Mucosa of descending colon (tissue), 3 donors: ENCODE results near the gene DNMT3A. TPM values are rescaled to one million over a fixed set of nuclear protein-coding genes. Genes with fewer than 3 reads are reported as not detected.

Experiments used
- ATAC-seq: fragments of 200-7000 bp; cut with Tn5 transposase; one replicate; pipeline ENCODE4 v1.9.1; 2020; ENCODE audit warnings: mild to moderate bottlenecking, moderate library complexity
- DNase-seq, 3 donors: peaks; one replicate each; pipeline ENCODE4 v3.0.0-alpha.2; 2020
- H3K36me3 ChIP-seq: fragments of 200-600 bp; one replicate; pipeline ENCODE4 v1.8.0; 2021; ENCODE audit warnings: low read depth, mild to moderate bottlenecking
- H3K4me1 ChIP-seq: fragments of 200-600 bp; one replicate; pipeline ENCODE4 v1.8.0; 2021; ENCODE audit warnings: low read depth, mild to moderate bottlenecking
- H3K4me3 ChIP-seq: fragments of 200-600 bp; one replicate; pipeline ENCODE4 v1.8.0; 2021; ENCODE audit warnings: mild to moderate bottlenecking
- H3K9me3 ChIP-seq: fragments of 200-600 bp; one replicate; pipeline ENCODE4 v1.8.0; 2021; ENCODE audit warnings: mild to moderate bottlenecking
- intact Hi-C, 2 donors: fragments of 100-400 bp; cut with DNase I in 1 of 2; cut with micrococcal nuclease in 1 of 2; formaldehyde crosslinking; loops; one replicate each; pipeline versions ENCODE4 v1.11.0 to v1.11.1; 2022; cut with DNase I, micrococcal nuclease
- total RNA-seq, 3 donors: library from RNA; stranded (reverse); fragmentation: NEBNext Ultra II Directional in 2 of 3; extraction: Animal tissue kit (Norgen Biotek cat#: 25700) in 2 of 3; gene quantifications; one replicate each; pipeline versions ENCODE4 v1.2.1 to v1.2.4, GENCODE V29; 2021 to 2023
- TF ChIP-seq, protein P1 (sequence below): fragments of 200-600 bp; IDR thresholded peaks from one replicate; pipeline ENCODE4 v1.8.0; 2022; ENCODE audit warnings: antibody characterized with exemption, mild to moderate bottlenecking
- donor health status: DM: no; HTN: no; CAD: no; lungs with moderate emphysema.
- donor health status: DM: no; HTN: no; CAD: no.
- donor health status: DM: no; HTN: yes; CAD: no.

Gene DNMT3A
- total RNA-seq, 3 donors from 2014 or later, result 31.2 to 50.8 (median 33.0) TPM

DNA sequence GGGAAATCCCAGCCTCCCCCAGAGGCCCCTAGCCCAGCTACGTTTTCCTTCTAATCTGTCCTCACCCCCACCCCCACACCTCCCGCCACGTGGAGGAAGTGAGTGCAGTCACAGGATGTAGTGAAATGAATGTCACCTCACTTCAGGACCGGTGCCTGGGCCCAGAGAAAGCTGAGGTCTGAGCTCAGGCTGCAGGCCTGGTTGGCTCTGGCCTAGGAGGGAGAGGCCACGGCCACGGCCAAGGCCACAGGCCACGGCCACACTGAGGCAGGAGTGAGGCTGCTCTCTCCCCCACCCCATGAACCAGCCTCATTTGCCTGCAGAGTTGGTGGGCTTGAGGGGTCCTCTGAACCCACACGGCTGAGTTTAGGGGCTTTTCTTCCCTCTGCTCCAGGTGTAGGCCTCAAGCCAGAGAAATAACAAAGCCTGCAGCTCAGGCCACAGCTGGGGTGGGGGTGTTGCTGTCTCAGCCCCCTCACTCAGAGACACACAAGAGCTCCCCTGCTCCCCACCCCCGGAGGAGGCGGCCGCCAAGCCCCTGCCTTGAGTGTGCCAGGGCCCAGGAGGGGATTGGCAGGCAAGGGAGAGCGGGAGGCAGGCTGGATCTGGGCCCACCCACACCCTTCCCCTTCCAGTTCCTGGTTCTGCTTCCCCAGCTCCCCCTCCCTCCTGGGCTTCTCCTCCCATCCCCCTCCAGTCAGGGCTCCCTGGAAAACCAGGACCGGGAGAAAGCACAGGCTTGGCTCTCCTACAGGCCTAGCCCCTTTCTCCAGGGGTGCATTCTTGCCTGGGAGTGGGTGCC is 27.0 kb downstream of the DNMT3A start:
- Histone ChIP-seq H3K4me3 (no peak overlapping the region), H3K4me1 (peaks cover 16% of the 10 kb centered on the region), H3K9me3 (no peaks in the 10 kb centered on the region), H3K36me3 (no peaks in the 10 kb centered on the region)
- peak; percentile 64 to 74 (median 66) for DNase-seq
- intact Hi-C loops, result no loop called here
- TF ChIP-seq, protein P1, sequence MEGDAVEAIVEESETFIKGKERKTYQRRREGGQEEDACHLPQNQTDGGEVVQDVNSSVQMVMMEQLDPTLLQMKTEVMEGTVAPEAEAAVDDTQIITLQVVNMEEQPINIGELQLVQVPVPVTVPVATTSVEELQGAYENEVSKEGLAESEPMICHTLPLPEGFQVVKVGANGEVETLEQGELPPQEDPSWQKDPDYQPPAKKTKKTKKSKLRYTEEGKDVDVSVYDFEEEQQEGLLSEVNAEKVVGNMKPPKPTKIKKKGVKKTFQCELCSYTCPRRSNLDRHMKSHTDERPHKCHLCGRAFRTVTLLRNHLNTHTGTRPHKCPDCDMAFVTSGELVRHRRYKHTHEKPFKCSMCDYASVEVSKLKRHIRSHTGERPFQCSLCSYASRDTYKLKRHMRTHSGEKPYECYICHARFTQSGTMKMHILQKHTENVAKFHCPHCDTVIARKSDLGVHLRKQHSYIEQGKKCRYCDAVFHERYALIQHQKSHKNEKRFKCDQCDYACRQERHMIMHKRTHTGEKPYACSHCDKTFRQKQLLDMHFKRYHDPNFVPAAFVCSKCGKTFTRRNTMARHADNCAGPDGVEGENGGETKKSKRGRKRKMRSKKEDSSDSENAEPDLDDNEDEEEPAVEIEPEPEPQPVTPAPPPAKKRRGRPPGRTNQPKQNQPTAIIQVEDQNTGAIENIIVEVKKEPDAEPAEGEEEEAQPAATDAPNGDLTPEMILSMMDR, result no peak
- ATAC-seq, result peak; percentile 32

DNA sequence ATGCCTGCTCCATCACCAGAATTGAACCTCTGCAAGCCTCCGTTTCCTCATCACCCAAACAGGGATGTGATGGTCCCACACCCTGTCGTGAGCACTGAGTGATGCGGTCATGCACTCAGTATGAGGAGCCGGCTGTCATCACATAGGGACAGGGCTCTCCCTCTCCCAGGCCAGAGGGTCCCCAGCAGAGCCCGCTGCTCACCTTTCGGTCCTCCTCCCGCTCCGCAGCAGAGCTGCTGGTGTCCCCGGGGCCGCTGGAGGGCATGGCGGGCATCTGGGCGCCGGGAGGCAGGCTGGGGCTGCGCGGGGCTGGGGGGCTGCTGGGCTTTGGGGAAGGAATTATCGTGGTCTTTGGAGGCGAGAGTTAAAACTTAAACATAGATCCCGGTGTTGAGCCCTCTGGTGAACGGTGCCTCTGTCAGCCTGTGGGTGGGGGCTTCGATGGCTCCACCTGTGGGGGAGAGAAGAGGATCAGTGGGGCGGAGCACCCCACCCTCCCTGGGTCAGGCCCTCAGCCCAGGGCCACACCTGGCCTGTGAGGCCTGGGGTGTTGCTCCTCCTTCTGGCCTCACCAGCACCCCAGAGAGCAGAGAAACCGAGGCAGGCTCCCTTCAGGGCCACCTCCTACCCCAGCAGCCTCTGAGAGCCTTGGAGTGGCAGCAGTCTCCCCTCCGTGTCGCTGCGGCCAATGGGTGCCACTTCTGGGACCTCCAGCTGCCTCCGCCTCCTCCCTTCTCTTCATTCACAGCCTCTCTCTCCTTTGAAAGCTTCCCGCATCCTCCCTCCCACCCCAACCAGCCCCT is 27.8 kb downstream of the DNMT3A start:
- TF ChIP-seq, protein P1, result no peak
- peaks cover 16% of the 10 kb centered on the region for H3K4me1 ChIP-seq
- DNase-seq (peak in 2 of 3 donors; percentile 28 to 49), ATAC-seq (no peak)
- no peak overlapping the region for H3K4me3 ChIP-seq
- no peaks in the 10 kb centered on the region for H3K9me3 ChIP-seq
- no peaks in the 10 kb centered on the region for H3K36me3 ChIP-seq
- intact Hi-C loops, result no loop called here

DNA sequence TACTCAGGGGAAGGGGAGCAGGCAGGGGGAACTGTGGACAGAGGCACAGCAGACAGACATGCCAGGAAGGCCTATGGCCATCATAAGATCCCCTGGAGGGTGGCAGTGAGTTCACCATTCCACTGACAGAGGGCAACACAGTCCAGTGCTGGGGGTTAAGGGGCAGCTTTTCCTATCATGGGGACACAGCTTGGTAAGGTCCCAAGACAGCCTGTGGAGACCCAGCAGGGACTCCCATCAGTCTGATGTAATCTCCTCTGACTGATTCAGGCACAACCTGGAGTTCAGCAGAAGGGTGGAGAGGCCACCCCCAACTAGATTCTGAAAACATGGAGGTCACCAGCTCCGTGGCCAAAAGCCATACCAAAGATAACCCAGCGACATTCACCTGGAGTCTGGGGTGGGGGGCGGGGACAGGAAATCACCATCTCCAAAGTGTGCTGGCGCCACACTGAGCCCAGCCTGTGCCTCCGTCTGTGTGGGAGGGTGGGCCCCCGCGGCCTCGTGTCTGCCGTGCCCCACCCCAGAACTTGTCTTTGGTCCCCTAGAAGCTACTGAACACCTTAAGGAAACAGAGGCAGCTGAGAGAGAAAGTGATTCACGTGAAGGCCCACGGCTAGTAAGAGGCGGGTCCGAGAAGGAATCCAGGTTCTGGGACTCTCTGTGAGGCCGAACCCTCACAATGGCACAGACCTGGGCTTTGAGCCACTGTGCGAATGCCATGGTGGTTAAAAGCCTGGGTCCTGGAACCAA is 28.6 kb downstream of the DNMT3A start:
- Histone ChIP-seq H3K4me1 (peaks cover 16% of the 10 kb centered on the region), H3K9me3 (no peaks in the 10 kb centered on the region), H3K36me3 (no peaks in the 10 kb centered on the region), H3K4me3 (no peak overlapping the region)
- TF ChIP-seq, protein P1, result no peak
- no peak for ATAC-seq
- intact Hi-C loops, result no loop called here
- DNase-seq, result peak in 2 of 3 donors; percentile 25 to 46

DNA sequence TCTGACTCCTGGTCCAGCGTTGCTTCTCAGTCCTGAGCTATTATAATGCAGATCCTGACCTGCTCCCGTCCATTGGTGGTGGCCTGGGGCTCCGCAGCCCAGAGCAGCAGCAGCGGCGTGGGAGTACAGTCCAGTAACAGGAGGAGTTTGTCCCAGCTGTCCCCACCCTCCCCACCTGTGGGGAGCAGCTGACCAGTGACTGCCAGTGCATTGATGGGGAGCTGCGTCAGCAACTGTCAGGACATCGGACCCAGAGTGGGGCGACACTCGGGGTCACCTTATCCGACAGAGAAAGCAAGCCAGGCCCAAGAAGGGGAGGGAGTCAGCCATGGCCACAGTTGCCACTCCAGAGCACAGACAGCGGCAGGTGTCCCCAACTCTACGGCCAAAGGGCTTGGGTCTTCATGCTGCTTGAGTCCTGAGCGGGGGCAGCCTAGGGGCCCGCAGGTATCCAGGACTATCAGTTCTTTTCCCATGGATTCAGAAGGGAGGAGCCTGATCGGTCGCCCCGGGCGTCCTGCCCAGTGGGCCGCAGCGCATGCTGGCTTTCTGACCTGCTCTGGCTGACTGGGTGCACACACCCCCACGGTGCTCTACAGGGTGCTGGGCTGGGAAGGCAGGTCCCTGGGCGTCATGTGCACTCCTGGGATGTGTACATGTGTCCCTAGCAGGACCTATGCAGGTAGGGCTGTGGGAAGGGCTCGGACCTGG is 29.7 kb downstream of the DNMT3A start:
- DNase-seq (peak in 1 of 3 donors; percentile 54), ATAC-seq (no peak)
- H3K9me3 ChIP-seq, result no peaks in the 10 kb centered on the region
- intact Hi-C loops, result no loop called here
- no peaks in the 10 kb centered on the region for H3K36me3 ChIP-seq
- TF ChIP-seq, protein P1, result no peak
- peaks cover 16% of the 10 kb centered on the region for H3K4me1 ChIP-seq
- no peak overlapping the region for H3K4me3 ChIP-seq
